Measurements from ENCODE around the gene KATNAL1.

KATNAL1 gene

GRCh38 chr13:30163441-30163840 lies 143.9 kb downstream of the KATNAL1 start:
- DNase-seq (ENCODE audit: low spot score): no peak

GRCh38 chr13:30159446-30159839 lies 147.9 kb downstream of the KATNAL1 start:
- DNase-seq (ENCODE audit: low spot score): peak; percentile 82

DNA sequence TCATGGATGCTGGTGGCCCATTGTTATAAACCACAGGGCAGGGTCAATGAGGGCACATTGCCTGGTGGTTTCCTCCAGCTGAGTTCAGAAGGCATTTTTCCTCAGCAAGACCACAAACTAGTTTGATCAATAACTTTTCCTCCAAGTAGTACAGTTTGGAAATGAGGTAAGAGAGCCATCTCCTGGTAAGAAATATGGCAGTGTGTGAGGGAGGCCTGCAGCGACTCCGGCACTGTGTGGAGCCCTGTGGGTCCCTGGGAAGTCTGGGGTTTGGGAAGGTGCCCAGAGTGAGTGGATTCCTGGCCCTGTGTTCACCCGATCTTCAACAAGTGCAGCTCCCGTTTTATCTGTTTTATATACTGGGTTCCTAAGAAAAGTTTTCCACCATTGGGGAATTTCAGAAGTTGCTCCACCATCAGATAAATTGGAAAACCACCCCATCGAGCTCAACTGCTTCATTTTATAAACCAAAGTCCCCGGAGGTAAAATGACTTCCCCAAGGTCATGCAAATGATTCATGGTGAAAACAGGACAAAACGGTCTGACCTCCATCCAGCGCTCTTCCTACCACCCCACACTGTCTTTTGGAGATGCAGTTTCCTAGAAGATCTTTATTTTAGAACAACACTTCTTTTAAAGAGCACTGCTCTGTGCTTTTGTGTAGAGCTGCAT lies 148.4 kb downstream of the KATNAL1 start:
- DNase-seq (ENCODE audit: low spot score): peak; percentile 92

DNA sequence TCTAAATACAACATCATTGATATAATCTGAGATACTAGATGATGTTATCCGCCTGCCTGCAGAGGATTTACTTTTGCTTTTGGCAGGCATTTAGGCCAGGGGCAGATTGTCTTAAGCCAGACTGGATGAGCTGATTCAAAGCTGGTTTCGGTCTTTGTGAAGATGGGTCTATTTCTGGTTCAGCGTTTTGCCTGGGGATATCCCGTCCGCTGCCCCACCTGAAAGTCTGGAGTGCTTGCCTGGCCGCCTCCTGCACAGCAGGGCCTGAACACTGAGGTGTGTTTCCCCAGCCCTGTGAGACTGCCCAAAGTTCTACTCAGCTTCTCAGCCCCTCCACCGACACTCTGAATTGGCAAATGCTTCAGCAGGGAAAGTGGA lies 149.7 kb downstream of the KATNAL1 start:
- DNase-seq (ENCODE audit: low spot score): no peak

DNA sequence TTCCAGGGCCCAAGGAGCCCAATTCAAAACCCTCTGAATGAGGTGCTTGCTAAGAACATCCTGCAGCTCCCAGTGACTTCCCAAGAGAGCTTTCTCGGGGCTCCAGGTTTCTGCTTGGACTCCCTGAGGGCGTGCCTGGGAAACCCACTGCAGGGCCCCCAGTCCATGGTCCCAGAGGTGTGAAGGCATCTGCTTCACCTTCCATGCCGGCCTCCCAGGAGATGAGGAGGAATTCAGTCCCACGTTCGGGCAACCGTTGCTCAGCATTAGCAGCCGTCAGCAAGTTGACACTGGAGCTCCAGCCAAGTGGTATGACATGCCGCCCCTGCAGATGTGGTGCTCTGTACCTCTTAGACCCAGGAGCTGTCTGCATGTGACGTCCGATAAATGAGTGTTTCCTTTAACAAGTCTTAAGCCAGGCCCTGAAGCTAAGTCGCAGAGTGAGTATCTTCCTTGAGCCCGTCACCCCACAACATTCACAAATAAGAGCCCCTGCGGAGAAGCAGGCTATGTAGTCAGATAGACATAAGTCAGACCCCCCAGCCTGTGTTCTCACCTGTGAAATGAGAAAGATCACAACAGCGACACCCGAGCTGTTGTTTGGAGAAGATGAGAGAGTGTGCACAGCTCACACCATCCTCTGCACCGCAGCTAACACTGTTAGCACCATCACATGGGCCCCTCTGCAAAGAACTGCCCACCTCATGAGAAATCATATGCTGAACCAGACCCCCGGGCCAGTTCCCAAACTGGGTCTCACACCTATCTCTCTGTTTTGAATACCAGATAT lies 150.3 kb downstream of the KATNAL1 start:
- DNase-seq (ENCODE audit: low spot score): no peak

DNA sequence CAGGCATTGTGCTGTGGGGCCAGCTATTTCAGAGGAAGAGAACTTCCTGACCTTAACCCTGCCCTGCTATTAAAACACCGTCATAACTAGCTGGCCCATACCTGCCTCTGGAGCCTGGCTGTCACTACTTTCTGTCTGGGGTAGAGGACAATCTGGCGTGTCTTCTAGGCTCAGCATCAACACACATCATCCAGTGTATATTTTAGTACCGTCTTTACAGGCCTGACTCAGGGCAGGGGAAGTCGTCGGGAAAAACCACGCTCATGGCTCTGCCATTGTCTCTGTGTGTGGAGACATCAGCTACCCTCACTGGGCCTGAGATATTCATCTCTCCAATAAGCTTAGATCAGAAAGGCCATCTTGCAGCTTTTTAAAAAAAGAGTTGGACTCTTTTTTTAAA lies 151.1 kb downstream of the KATNAL1 start:
- no peak for DNase-seq (ENCODE audit: low spot score)

GRCh38 chr13:30154931-30155330 lies 152.4 kb downstream of the KATNAL1 start:
- no peak for DNase-seq (ENCODE audit: low spot score)

- no peak for DNase-seq (ENCODE audit: low spot score)
These were observed 152.8 kb downstream of the KATNAL1 start for GRCh38 chr13:30154531-30154930.

DNA sequence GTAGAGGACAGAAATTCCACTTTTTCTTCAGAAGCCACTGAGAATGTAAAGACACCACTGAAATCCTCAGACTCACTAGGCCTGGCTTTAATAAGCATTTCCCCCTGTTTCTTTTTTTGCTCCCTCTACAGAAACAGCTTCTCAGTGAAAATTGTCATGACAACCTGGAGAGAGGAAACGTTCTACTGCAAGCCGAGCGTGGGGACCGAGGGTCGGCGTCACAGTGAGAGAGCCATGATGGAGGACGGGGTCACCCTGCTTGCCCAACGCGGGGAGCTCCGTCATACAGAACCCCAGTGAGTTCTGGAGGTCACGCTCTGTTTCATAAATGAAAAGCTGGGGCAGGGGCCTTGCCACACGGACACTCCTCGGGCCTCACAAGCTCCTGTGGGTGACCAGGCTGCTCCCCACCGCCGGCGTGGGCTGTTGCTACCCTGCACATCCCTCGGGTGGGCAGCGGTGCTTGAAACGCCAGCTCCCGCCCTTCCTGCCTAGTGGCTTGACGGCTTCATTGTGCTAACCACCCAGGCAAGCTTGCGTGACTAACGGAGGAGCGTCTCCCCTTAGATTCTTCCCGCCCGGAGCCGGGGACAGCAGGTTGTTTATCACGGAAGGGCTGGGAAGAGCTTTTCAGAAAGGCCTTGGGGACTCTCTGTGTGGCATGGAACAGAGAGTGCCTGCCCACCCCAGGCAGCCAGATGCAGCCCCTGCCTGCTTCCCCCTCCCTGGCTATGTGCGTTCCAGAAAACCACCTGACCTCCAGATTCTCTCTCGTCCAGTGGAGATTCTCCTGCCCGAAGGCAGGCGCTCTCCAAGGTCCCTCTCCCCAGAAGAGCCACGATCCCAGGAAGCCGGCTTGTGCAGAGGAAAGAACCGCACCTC lies 153.6 kb downstream of the KATNAL1 start:
- peak; percentile 42 for DNase-seq (ENCODE audit: low spot score)

All from AG08395 (cell line).